ENCODE measurements around the gene SOX30. TPM values are rescaled to one million over a fixed set of nuclear protein-coding genes. Genes with fewer than 3 reads are reported as not detected.

The SOX30 gene
- total RNA-seq, 1 experiment from 2014 or later = 0.46 TPM

- no peak for ATAC-seq
- CTCF ChIA-PET = interaction anchor here (0.6 kb wide), 2 partner anchors 42 to 119 kb away, joined by 3 read pairs; no protein-coding TSS in a partner anchor
- DNase-seq (ENCODE audit: low spot score) = no peak
- Mint-ChIP-seq H3K4me3 (no peak overlapping the region), H3K27ac (no peak overlapping the region), H3K4me1 (peaks cover 6% of the 10 kb centered on the region), H3K27me3 (ENCODE audit: low read depth) (no peaks in the 10 kb centered on the region), H3K36me3 (no peaks in the 10 kb centered on the region), H3K9me3 (0 out of 2 replicates have a peak, but pooled peaks cover 3% of the 10 kb centered on the region)
- TF ChIP-seq ZNF396 (CRISPR knock-in tag; IDR thresholded peaks at IDR 0.05; ENCODE audit: borderline replicate concordance) = no peak
- no peak for TF ChIP-seq EMX1 (CRISPR knock-in tag; IDR thresholded peaks at IDR 0.05)
- no peak for TF ChIP-seq ZSCAN18 (CRISPR knock-in tag; IDR thresholded peaks at IDR 0.05)
- no peak for TF ChIP-seq E2F1 (CRISPR knock-in tag; IDR thresholded peaks at IDR 0.05)
- no peak for TF ChIP-seq ZNF317 (CRISPR knock-in tag; IDR thresholded peaks at IDR 0.05; ENCODE audit: borderline replicate concordance, low read depth)
- no peak for TF ChIP-seq JUN (CRISPR knock-in tag; IDR thresholded peaks at IDR 0.05)
- no peak for TF ChIP-seq AR (CRISPR knock-in tag; IDR thresholded peaks at IDR 0.05)
- POLR2A ChIA-PET = no interaction called here
These were observed 59.0 kb downstream of the SOX30 start for GRCh38 chr5:157593052-157593757.

GRCh38 chr5:157592594-157592993, 59.6 kb downstream of the SOX30 start:
- no peak for ATAC-seq

More at GRCh38 chr5:157592594-157592993, 59.6 kb downstream of the SOX30 start:
- ChIA-PET POLR2A (no interaction called here), CTCF (interaction anchor here (0.6 kb wide), 1 partner anchor 120 kb away, joined by 3 read pairs; no protein-coding TSS in a partner anchor)
- DNase-seq (ENCODE audit: low spot score) = no peak
- Mint-ChIP-seq H3K9me3 (0 out of 2 replicates have a peak, but pooled peaks cover 3% of the 10 kb centered on the region), H3K4me3 (no peak overlapping the region), H3K4me1 (peaks cover 6% of the 10 kb centered on the region), H3K27me3 (ENCODE audit: low read depth) (no peaks in the 10 kb centered on the region), H3K36me3 (no peaks in the 10 kb centered on the region), H3K27ac (no peak overlapping the region)
- TF ChIP-seq HMGXB4 (CRISPR knock-in tag; IDR thresholded peaks at IDR 0.05) = no peak
- no peak for TF ChIP-seq ZNF317 (CRISPR knock-in tag; IDR thresholded peaks at IDR 0.05; ENCODE audit: borderline replicate concordance, low read depth)
- no peak for TF ChIP-seq ZSCAN18 (CRISPR knock-in tag; IDR thresholded peaks at IDR 0.05)
- no peak for TF ChIP-seq CREM (CRISPR knock-in tag; IDR thresholded peaks at IDR 0.05)
- TF ChIP-seq MYBL2 (CRISPR knock-in tag; IDR thresholded peaks at IDR 0.05) = no peak
- TF ChIP-seq CTCF (IDR thresholded peaks at IDR 0.05) = no peak
- no peak for TF ChIP-seq JUN (CRISPR knock-in tag; IDR thresholded peaks at IDR 0.05)
- no peak for TF ChIP-seq ZNF138 (CRISPR knock-in tag; conservative IDR thresholded peaks at IDR 0.05)
- TF ChIP-seq ZNF425 (CRISPR knock-in tag; conservative IDR thresholded peaks at IDR 0.05) = no peak
- no peak for TF ChIP-seq ZNF671 (CRISPR knock-in tag; IDR thresholded peaks at IDR 0.05)

All from WTC11 (cell line).